Nephron progenitor cell (in vitro differentiated cells): ENCODE data around the gene HTR6.

ENCODE experiments used
- DNase-seq: peaks from one replicate; pipeline ENCODE4 v3.0.0; 2021
- H3K27ac Mint-ChIP-seq: 2 replicates; pipeline ENCODE4 v1.8.0; 2021; ENCODE audit warnings: mild to moderate bottlenecking, moderate library complexity, mixed read lengths
- H3K27me3 Mint-ChIP-seq: 2 replicates; pipeline ENCODE4 v1.8.0; 2021; ENCODE audit warnings: mild to moderate bottlenecking, low read depth, mixed read lengths; ENCODE audit not compliant: poor library complexity
- H3K36me3 Mint-ChIP-seq: 2 replicates; pipeline ENCODE4 v1.8.0; 2021; ENCODE audit warnings: low read depth, mixed read lengths
- H3K4me1 Mint-ChIP-seq: 2 replicates; pipeline ENCODE4 v1.8.0; 2021; ENCODE audit warnings: mixed read lengths
- H3K4me3 Mint-ChIP-seq: 2 replicates; pipeline ENCODE4 v1.8.0; 2021; ENCODE audit warnings: mild to moderate bottlenecking, moderate library complexity, mixed read lengths
- H3K9me3 Mint-ChIP-seq: 2 replicates; pipeline ENCODE4 v1.8.0; 2021; ENCODE audit warnings: mild to moderate bottlenecking, moderate library complexity, mixed read lengths
- TF ChIP-seq, protein P1 (sequence below): fragments of 200-600 bp; sonication (generic); IDR thresholded peaks from 2 replicates; pipeline ENCODE4 v1.5.0; 2021; ENCODE audit warnings: antibody characterized with exemption

Gene HTR6

DNA sequence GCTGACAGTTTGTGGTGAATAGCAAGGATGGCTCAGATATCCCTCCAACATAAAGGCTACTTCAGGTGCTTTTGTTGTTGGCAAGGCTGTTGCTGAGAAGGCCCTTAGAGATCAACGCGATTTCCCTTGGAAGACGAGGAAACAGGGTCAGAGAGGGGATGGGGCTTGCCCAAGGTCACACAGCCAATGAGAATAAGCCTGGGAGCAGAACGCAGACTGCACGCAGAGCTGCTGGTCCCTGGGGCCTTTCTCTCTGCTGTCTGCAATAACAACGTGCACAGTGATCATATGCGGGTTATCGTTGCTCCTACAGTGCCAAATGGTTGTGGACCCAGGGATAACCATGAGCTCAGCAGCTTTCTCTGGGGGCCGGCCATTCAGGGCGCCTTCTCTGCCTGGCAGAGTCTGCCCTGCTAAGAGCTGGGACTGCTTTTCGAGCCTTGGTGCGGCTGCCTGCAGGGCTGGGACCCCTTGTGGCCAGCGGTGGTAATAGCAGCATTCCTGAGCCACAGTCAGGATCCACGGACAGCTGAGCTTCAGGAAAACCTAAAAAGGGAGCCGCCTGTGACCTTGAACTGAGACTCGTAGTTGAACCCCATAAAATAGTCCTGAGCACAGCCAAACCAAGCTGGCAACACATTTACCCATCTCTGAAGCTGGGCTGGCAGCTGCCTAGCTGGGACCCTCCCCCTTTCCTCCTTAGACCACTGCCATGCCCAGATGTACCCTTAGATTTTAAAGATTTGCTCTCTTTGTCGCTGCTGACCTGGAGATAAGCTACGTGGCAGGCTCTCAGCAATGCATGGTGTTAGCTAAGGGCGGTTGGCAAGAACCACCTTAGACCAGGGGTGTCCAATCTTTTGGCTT, 39.8 kb downstream of the HTR6 start:
- H3K27ac Mint-ChIP-seq: no peak overlapping the region
- no peak overlapping the region for H3K4me3 Mint-ChIP-seq
- H3K36me3 Mint-ChIP-seq: no peaks in the 10 kb centered on the region
- peaks cover 40% of the 10 kb centered on the region for H3K27me3 Mint-ChIP-seq
- peak; percentile 90 for DNase-seq
- H3K4me1 Mint-ChIP-seq: peaks cover 28% of the 10 kb centered on the region
- TF ChIP-seq, protein P1, sequence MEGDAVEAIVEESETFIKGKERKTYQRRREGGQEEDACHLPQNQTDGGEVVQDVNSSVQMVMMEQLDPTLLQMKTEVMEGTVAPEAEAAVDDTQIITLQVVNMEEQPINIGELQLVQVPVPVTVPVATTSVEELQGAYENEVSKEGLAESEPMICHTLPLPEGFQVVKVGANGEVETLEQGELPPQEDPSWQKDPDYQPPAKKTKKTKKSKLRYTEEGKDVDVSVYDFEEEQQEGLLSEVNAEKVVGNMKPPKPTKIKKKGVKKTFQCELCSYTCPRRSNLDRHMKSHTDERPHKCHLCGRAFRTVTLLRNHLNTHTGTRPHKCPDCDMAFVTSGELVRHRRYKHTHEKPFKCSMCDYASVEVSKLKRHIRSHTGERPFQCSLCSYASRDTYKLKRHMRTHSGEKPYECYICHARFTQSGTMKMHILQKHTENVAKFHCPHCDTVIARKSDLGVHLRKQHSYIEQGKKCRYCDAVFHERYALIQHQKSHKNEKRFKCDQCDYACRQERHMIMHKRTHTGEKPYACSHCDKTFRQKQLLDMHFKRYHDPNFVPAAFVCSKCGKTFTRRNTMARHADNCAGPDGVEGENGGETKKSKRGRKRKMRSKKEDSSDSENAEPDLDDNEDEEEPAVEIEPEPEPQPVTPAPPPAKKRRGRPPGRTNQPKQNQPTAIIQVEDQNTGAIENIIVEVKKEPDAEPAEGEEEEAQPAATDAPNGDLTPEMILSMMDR: peak; percentile 96
- no peaks in the 10 kb centered on the region for H3K9me3 Mint-ChIP-seq

DNA sequence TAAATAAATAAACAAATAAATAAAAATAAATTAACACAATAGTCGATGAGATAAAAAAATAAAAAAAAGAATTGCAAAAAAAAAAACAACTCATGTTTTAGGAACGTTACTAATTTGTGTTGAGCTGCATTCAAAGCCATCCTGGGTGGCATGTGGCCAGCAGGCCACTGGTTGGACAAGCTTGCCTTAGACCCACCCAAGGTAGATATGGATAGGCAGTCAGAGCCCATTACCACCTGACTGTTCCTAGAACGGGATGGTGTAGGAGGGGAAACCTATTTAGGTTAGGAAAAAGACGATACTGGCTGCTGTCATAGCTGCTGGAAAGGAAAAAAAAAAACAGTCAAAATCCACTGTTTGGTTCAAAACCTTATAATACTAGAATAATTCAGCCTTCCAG, 40.8 kb downstream of the HTR6 start:
- Mint-ChIP-seq H3K4me1 (peaks cover 35% of the 10 kb centered on the region), H3K27me3 (peaks cover 36% of the 10 kb centered on the region), H3K9me3 (no peaks in the 10 kb centered on the region), H3K36me3 (no peaks in the 10 kb centered on the region), H3K27ac (no peak overlapping the region), H3K4me3 (no peak overlapping the region)
- TF ChIP-seq, protein P1: no peak
- no peak for DNase-seq

DNA sequence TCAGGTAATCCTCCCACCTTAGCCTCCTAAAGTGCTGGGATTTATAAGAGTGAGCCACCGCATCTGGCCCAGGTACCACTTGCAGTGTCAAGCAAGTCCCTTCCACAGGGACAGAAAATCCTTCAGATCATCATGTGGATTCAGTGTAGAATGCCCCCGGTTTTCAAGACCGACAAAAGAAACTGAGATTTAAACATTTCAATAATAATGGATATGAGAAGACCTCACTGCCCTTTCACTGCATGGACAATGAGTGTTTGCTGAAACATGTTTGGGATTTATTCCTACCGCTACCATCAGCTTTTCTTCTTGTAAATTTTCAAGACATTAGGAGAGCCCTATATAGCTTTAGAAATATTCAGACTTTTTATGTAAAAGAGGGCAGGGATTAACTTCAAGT, 41.5 kb downstream of the HTR6 start:
- TF ChIP-seq, protein P1: no peak
- Mint-ChIP-seq H3K27me3 (peaks cover 36% of the 10 kb centered on the region), H3K4me1 (peaks cover 42% of the 10 kb centered on the region), H3K4me3 (no peak overlapping the region), H3K27ac (no peak overlapping the region), H3K9me3 (no peaks in the 10 kb centered on the region), H3K36me3 (no peaks in the 10 kb centered on the region)
- DNase-seq: no peak

DNA sequence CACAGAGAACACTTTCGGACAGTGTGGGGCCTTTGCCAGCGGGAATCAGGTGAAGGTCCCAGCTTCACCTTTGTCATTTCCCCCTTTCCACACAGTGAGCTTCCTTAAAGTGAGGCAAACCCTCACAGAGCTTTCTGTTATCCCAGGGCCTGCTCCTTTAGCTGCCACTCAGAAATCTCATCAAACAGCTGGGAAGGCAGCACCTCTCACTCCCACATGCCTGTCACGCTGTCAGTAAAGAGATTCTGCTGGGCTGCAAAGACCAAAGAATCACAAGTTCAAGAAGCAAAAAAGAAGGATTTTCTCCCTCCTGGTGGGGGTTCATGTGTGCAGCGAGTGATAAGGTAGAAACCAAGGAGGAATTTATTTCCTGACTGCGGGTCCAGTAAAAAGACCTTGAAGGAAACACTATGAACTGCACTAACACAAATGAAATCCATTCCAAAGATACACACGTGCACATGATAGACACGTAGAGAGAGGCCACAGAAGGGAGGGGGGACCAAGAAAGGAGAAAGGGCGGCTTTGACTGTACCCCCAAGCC, 44.0 kb downstream of the HTR6 start:
- peaks cover 46% of the 10 kb centered on the region for H3K4me1 Mint-ChIP-seq
- H3K27ac Mint-ChIP-seq: peak overlapping the region; percentile 81
- no peak for DNase-seq
- no peaks in the 10 kb centered on the region for H3K36me3 Mint-ChIP-seq
- H3K27me3 Mint-ChIP-seq: peaks cover 33% of the 10 kb centered on the region
- H3K9me3 Mint-ChIP-seq: no peaks in the 10 kb centered on the region
- H3K4me3 Mint-ChIP-seq: no peak overlapping the region
- TF ChIP-seq, protein P1: no peak

DNA sequence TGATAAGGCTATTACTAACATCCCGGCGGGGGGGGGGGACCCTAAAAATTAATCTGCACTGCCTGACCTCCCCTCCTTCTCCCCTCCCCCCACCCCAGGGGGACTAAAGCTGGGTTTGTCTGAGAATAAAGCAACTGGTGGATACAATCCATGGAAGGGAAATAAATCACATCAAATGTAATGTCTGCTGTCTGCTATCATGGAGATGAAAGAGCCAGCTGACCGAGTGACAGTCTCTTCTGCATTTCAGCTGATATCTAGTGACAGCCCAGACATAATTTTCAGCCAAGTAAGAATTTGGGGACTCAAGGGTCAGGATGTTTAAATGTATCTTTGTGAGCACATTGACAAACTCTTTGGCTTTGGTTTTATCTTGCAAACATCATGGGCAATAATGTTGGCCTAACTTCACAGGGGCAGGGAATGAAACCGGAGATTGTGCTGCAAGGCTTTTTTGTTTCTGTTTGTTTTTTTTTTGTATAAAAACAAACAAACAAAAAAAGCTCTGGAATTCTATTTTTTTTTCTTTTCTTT, 44.7 kb downstream of the HTR6 start:
- H3K27me3 Mint-ChIP-seq: peaks cover 26% of the 10 kb centered on the region
- H3K4me1 Mint-ChIP-seq: peaks cover 46% of the 10 kb centered on the region
- TF ChIP-seq, protein P1: no peak
- peak overlapping the region; percentile 27 for H3K4me3 Mint-ChIP-seq
- DNase-seq: no peak
- no peak overlapping the region for H3K27ac Mint-ChIP-seq
- no peaks in the 10 kb centered on the region for H3K36me3 Mint-ChIP-seq
- H3K9me3 Mint-ChIP-seq: no peaks in the 10 kb centered on the region
